Measurements from ENCODE around the gene SLC25A45.
A peak's percentile ranks its signal among the peaks of the same experiment; 100 is the strongest.
"Not testable (repeated sequence)": the region's sequence is repeated elsewhere in the genome, so short reads cannot be mapped to it uniquely, and the experiment has no call there.

The SLC25A45 gene

DNA sequence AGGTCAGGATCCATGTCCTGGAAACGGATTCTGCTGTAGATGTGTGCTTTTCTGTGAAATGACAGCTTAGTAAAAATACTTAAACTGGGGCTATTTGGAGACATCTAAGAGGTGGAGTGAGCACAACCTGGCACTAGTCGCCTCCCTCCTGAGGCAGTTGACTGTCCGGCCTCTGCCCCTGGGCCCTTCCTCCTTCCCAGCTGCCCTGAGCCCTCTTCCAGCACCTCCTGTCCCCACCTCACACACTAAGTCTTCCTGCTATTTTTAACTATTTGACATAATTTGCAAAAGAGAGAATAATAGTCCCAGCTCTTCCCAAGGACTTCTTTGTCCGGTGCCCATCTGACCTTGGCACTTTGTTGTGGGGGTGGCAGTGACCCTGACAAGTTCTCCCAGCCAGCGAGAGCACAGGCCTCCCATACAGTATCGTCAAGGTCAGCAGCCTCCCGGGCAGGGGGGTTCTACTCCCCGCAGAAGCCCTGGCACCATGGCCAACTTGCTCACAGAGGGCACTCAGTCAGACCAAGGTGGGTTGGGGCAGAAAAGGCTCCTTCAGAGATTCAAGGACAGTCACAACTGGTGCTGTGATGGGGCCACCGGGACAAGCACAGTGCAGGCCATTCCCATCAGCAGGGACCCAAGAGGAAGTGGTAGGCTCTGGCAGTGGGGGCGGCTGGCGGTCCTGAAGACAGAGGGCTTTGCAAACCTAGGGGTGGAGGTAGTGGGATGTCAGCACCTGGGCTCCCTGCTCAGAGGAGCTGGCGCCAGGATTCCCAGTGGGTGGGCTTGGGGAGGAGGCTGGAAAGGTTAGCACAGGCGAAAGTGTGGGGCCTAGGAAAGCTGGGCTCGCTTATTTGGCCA is 34.6 kb upstream of the SLC25A45 start:
- Histone ChIP-seq H3K4me3 (peak overlapping the region; percentile 90), H3K27ac (peak overlapping the region; percentile 99 to 100)
- DNase-seq (ENCODE audit: low spot score) = peak; percentile 86
- TF ChIP-seq, protein P1, sequence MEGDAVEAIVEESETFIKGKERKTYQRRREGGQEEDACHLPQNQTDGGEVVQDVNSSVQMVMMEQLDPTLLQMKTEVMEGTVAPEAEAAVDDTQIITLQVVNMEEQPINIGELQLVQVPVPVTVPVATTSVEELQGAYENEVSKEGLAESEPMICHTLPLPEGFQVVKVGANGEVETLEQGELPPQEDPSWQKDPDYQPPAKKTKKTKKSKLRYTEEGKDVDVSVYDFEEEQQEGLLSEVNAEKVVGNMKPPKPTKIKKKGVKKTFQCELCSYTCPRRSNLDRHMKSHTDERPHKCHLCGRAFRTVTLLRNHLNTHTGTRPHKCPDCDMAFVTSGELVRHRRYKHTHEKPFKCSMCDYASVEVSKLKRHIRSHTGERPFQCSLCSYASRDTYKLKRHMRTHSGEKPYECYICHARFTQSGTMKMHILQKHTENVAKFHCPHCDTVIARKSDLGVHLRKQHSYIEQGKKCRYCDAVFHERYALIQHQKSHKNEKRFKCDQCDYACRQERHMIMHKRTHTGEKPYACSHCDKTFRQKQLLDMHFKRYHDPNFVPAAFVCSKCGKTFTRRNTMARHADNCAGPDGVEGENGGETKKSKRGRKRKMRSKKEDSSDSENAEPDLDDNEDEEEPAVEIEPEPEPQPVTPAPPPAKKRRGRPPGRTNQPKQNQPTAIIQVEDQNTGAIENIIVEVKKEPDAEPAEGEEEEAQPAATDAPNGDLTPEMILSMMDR (IDR thresholded peaks at IDR 0.05) = no peak

DNA sequence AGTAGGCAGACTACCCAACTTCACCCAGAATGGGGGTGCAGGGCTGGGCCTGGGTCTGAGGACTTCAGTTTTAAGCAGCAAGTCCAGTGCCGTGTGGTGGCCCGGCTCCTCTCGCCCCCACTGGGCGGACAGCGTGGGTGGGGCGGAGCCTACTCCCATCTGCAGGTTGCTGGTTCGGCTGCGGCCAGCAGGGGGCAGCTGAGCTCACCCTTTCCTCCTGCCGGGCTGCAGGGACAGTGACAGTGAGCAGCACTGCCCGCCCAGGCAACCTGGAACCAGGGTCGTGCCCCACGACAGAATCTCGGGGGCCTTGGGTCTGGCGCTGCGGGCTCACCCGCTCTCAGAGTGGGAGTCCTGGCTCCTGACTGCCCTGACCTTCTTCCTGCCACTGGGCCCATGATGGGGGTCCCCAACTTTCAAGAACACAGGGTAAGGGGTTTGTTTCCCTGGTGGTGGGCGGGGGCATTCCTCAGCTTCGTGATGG is 33.9 kb upstream of the SLC25A45 start:
- peak overlapping the region; percentile 90 for H3K4me3 ChIP-seq
- TF ChIP-seq, protein P1 (IDR thresholded peaks at IDR 0.05) = peak; percentile 93
- DNase-seq (ENCODE audit: low spot score) = peak; percentile 93
- H3K27ac ChIP-seq = peak overlapping the region; percentile 99 to 100

DNA sequence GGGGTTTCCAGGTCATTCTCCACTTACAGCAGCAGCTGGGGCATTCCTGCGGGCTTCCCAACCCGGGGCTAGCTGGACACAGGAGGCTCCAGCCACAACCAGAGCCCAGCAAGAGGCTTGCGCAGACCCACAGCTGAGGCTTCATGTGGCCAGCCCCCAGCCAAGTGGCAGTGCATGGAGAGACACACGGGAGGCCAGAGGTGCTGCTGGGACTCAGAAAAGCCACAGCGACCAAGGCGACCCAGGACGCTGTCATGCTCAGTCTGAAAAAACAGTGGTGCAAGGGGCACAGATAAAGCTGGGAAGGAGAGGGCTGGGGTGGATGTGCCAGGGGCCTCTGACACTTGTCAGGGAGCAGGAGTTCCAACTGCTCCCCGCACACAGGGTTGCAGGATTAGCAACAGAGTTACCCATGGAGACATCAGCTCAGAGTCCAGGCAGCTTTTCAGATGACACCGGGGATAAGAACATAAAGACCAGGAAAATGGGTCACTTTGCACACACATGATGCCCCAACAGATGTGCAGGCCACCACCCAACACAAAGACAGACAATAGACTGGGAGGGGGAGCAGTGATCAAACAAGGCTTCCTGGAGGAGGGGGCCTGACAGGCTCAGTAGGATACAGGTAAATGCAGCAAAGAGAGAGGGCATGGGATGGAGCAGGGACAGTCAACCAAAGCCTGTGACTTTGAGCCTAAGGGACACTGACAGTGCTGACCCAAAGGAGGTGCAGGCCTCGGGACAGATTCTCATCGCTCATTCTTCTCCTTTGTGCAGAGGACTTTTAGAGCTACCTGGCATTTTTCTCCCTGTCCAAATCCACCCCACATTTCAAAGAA is 33.3 kb upstream of the SLC25A45 start:
- TF ChIP-seq, protein P1 (IDR thresholded peaks at IDR 0.05) = no peak
- Histone ChIP-seq H3K4me3 (peak overlapping the region; percentile 90), H3K27ac (peak overlapping the region in 1 of 2 donors; percentile 100)
- peak; percentile 73 for DNase-seq (ENCODE audit: low spot score)

DNA sequence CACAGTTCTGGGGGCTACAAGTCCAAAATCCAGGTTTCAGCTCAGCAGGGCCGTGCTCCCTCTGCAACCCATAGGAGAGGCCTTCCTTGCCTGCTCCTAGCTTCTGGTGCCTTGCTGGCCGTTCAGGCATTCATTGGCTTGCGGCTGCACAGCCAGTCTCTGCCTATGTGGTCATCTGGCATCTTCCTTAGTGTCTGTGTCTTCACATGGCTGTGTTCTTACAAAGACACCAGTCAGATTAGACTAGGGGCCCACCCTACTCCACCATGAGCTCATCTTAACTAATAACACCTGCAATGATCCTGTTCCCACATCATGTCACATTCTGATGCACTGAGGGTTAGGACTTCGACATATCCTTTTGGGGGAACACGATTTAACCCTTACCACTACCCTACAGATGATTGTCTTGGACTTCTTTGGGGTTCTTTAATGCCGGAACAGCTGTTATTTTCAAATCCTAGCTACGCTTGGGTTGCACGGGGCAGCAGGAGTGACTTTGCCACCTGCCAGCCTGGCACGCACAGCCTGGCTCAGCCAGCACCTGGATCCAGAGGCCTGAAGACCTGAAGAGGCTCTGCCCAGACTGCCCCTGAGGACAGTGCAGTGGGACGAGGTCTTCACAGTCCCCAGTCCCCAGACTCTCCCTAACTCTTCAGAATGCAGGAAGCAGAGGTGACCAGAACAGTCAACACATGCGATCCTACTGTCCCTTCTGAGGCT is 32.5 kb upstream of the SLC25A45 start:
- Histone ChIP-seq H3K27ac (peak overlapping the region in 1 of 2 donors; percentile 6), H3K4me3 (no peak overlapping the region)
- DNase-seq (ENCODE audit: low spot score) = peak; percentile 71
- TF ChIP-seq, protein P1 (IDR thresholded peaks at IDR 0.05) = no peak

DNA sequence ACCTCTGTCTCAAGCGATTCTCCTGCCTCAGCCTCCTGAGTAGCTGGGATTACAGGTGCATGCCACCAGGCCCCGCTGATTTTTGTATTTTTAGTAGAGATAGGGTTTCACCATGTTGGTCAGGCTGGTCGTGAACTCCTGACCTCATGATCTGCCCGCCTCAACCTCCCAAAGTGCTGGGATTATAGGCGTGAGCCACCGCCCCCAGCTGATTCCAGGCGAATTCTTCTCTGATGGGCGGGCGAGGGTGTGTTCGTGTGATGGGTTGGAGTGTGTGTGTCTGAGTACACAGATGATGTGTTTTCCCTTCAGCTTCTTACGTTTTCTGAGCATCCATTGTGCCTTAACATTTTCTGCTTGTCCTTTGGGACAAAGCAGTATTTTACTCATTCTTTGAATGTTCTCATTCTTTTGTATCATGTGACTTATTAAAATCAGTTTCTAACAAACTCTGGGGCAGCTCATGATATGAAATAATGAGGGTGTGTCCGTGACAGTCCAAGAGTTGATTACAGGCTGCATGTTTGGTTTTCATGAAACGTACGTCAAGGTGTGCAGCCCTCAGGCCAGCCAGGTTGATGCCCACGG is 30.7 kb upstream of the SLC25A45 start:
- peak overlapping the region in 1 of 2 donors; percentile 1 for H3K27ac ChIP-seq
- not testable (repeated sequence) for H3K4me3 ChIP-seq
- peak; percentile 62 for DNase-seq (ENCODE audit: low spot score)

DNA sequence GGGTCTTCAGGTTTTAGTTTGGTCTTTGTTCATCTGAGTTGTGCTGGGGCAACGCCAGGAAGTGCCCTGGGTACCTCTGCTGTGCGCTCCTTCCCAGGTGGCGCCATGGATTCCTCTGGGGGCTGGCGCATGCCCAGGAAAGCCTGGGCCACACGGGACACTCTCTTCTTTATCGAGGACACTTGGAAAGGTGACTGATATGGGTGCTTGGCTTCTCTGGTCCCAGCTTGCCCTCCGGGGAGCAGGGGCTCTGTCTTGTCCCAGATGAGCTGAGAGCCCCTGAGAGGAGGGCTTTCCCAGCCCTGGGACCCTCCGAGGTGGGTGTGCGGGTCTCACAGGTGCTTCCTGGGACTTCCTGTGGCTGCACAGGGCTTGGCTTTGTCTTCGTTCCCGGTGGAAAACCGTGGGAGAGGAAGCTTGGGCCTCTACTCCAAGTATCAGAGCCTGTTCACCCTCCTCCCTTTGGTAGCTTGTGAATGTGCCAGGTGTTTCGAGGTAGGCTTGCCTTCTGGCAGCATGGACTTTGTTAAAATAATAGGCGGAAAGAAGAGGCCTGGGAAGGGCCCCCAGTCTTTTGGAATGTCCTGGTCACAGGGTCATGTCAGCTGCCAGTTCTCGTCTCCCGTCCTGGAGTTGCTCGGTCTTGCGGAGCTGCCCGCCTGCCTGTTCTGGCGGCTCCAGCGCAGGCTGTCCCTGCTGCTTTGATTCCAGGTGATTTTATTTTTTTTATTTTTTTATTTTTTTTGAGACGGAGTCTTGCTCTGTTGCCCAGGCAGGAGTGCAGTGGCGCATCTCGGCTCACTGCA is 30.0 kb upstream of the SLC25A45 start:
- Histone ChIP-seq H3K27ac (no peak overlapping the region), H3K4me3 (no peak overlapping the region)
- DNase-seq (ENCODE audit: low spot score) = no peak
- TF ChIP-seq, protein P1 (IDR thresholded peaks at IDR 0.05) = no peak

Measured in coronary artery (tissue), 2 donors.